H9 (cell line): ENCODE data around the gene ZBTB16. TPM values are rescaled to one million over a fixed set of nuclear protein-coding genes. Genes with fewer than 3 reads are reported as not detected.

ENCODE experiments used
- DNase-seq: peaks from one replicate; pipeline ENCODE4 v3.0.0-alpha.2; 2017
- H2AFZ ChIP-seq: one replicate; pipeline ENCODE4 v1.6.1; 2013; ENCODE audit warnings: mild to moderate bottlenecking, low read length, control low read depth, moderate library complexity
- H2AK5ac ChIP-seq: 2 replicates; pipeline ENCODE4 v1.6.1; 2013; ENCODE audit warnings: low read length, control low read depth, mixed read lengths; ENCODE audit not compliant: insufficient read length
- H2BK120ac ChIP-seq: one replicate; pipeline ENCODE4 v1.6.1; 2013; ENCODE audit warnings: low read depth, mild to moderate bottlenecking, low read length, control low read depth, inconsistent platforms; ENCODE audit not compliant: poor library complexity, severe bottlenecking
- H2BK12ac ChIP-seq: 2 replicates; pipeline ENCODE4 v1.6.1; 2013; ENCODE audit warnings: low read length, control low read depth, mixed read lengths, low read depth; ENCODE audit not compliant: insufficient read length
- H2BK15ac ChIP-seq: 2 replicates; pipeline ENCODE4 v1.6.1; 2013; ENCODE audit warnings: low read depth, low read length, control low read depth
- H2BK20ac ChIP-seq: one replicate; pipeline ENCODE4 v1.6.1; 2013; ENCODE audit warnings: low read depth, mild to moderate bottlenecking, low read length, control low read depth, inconsistent platforms; ENCODE audit not compliant: poor library complexity, severe bottlenecking
- H2BK5ac ChIP-seq: 2 replicates; pipeline ENCODE4 v1.6.1; 2013; ENCODE audit warnings: low read length, control low read depth, mixed read lengths; ENCODE audit not compliant: insufficient read length
- H3K14ac ChIP-seq: 2 replicates; pipeline ENCODE4 v1.6.1; 2013; ENCODE audit warnings: low read length, control low read depth; ENCODE audit not compliant: insufficient read depth
- H3K18ac ChIP-seq: 2 replicates; pipeline ENCODE4 v1.6.1; 2013; ENCODE audit warnings: low read depth, mild to moderate bottlenecking, mixed read lengths, low read length, control low read depth; ENCODE audit not compliant: insufficient read length
- H3K23ac ChIP-seq: 2 replicates; pipeline ENCODE4 v1.6.1; 2013; ENCODE audit warnings: low read length, control low read depth, mixed read lengths, low read depth; ENCODE audit not compliant: insufficient read length
- H3K23me2 ChIP-seq: 2 replicates; pipeline ENCODE4 v1.6.1; 2013; ENCODE audit warnings: low read depth, mild to moderate bottlenecking, mixed read lengths, low read length, control low read depth; ENCODE audit not compliant: insufficient read length, poor library complexity, severe bottlenecking
- H3K27ac ChIP-seq: 2 replicates; pipeline ENCODE4 v1.5.1; 2013; ENCODE audit warnings: low read length, control low read depth, mixed read lengths, low read depth; ENCODE audit not compliant: insufficient read length
- H3K27me3 ChIP-seq: 2 replicates; pipeline ENCODE4 v1.6.1; 2013; ENCODE audit warnings: low read length, control low read depth, inconsistent platforms; ENCODE audit not compliant: insufficient read depth
- H3K4ac ChIP-seq: 2 replicates; pipeline ENCODE4 v1.6.1; 2013; ENCODE audit warnings: low read depth, mild to moderate bottlenecking, control low read depth, inconsistent platforms, low read length, moderate library complexity
- H3K4me1 ChIP-seq: 2 replicates; pipeline ENCODE4 v1.6.1; 2013; ENCODE audit warnings: low read length, control low read depth, inconsistent platforms; ENCODE audit not compliant: insufficient read depth
- H3K4me2 ChIP-seq: 2 replicates; pipeline ENCODE4 v1.6.1; 2013; ENCODE audit warnings: low read length, control low read depth, mixed read lengths; ENCODE audit not compliant: insufficient read length, insufficient read depth
- H3K56ac ChIP-seq: 2 replicates; pipeline ENCODE4 v1.6.1; 2013; ENCODE audit warnings: low read depth, mild to moderate bottlenecking, mixed read lengths, low read length, control low read depth; ENCODE audit not compliant: insufficient read length
- H3K79me1 ChIP-seq: 2 replicates; pipeline ENCODE4 v1.6.1; 2013; ENCODE audit warnings: low read depth, mild to moderate bottlenecking, moderate library complexity, low read length, control low read depth, inconsistent platforms; ENCODE audit not compliant: insufficient read depth, poor library complexity, severe bottlenecking
- H3K79me2 ChIP-seq: 2 replicates; pipeline ENCODE4 v1.6.1; 2013; ENCODE audit warnings: low read length, control low read depth, inconsistent platforms; ENCODE audit not compliant: insufficient read depth
- H3K9ac ChIP-seq: 2 replicates; pipeline ENCODE4 v1.6.1; 2013; ENCODE audit warnings: low read length, control low read depth, mixed read lengths; ENCODE audit not compliant: insufficient read length; ENCODE audit errors: extremely low read depth
- H3K9me3 ChIP-seq: one replicate; pipeline ENCODE4 v1.6.1; 2013; ENCODE audit warnings: low read depth, low read length, inconsistent platforms; ENCODE audit not compliant: control insufficient read depth
- H3T11ph ChIP-seq: one replicate; pipeline ENCODE4 v1.6.1; 2013; ENCODE audit warnings: mild to moderate bottlenecking, low read length, control low read depth, inconsistent platforms
- H4K20me1 ChIP-seq: one replicate; pipeline ENCODE4 v1.6.1; 2013; ENCODE audit not compliant: control insufficient read depth, insufficient read length, insufficient read depth
- H4K5ac ChIP-seq: 2 replicates; pipeline ENCODE4 v1.6.1; 2013; ENCODE audit warnings: low read depth, mild to moderate bottlenecking, mixed read lengths, low read length, control low read depth; ENCODE audit not compliant: insufficient read length
- H4K8ac ChIP-seq: replicated peaks from 2 replicates; pipeline ENCODE4 v1.6.1; 2013; ENCODE audit warnings: low read length, control low read depth, mixed read lengths, low read depth; ENCODE audit not compliant: insufficient read length
- H4K91ac ChIP-seq: 2 replicates; pipeline ENCODE4 v1.6.1; 2013; ENCODE audit warnings: low read depth, mild to moderate bottlenecking, moderate library complexity, mixed read lengths, low read length, control low read depth; ENCODE audit not compliant: insufficient read length
- H3K27ac Mint-ChIP-seq, 3 experiments: 2 replicates in 2 of 3; 3 replicates in 1 of 3; pipeline ENCODE4 v1.8.0; 2020 to 2021; ENCODE audit warnings: mixed read lengths in 3 of 3, mild to moderate bottlenecking in 1 of 3, moderate library complexity in 1 of 3
- H3K27me3 Mint-ChIP-seq: 2 replicates; pipeline ENCODE4 v1.8.0; 2021; ENCODE audit warnings: low read depth, mild to moderate bottlenecking, moderate library complexity, mixed read lengths
- H3K36me3 Mint-ChIP-seq, 3 experiments: 2 replicates in 2 of 3; 3 replicates in 1 of 3; pipeline ENCODE4 v1.8.0; 2020 to 2021; ENCODE audit warnings: low read depth in 3 of 3, mixed read lengths in 3 of 3; ENCODE audit not compliant: insufficient read depth in 1 of 3
- H3K4me1 Mint-ChIP-seq, 2 experiments: 2 replicates each; pipeline ENCODE4 v1.8.0; 2020; ENCODE audit warnings: mixed read lengths in 2 of 2
- H3K4me3 Mint-ChIP-seq, 2 experiments: 2 replicates in 1 of 2; 3 replicates in 1 of 2; pipeline ENCODE4 v1.8.0; 2020 to 2021; ENCODE audit warnings: mild to moderate bottlenecking in 2 of 2, mixed read lengths in 2 of 2, moderate library complexity in 1 of 2
- H3K9me3 Mint-ChIP-seq, 2 experiments: 2 replicates in 1 of 2; 3 replicates in 1 of 2; pipeline ENCODE4 v1.8.0; 2020; ENCODE audit warnings: mild to moderate bottlenecking in 2 of 2, mixed read lengths in 2 of 2, moderate library complexity in 1 of 2
- WGBS: extraction: QIAGEN DNeasy Blood & Tissue Kit; methylation state at CpG from one replicate; pipeline ENCODE4 v1.1.7; 2013; ENCODE audit warnings: missing lambda C conversion rate, low lambda C conversion rate, mixed read lengths; ENCODE audit not compliant: insufficient read length; ENCODE audit errors: extremely low coverage; 5-methylcytosine and 5-hydroxymethylcytosine counted together
- total RNA-seq: library from RNA; stranded (reverse); gene quantifications from 2 replicates; pipeline ENCODE4 v1.2.1, GENCODE V29; 2021
- TF ChIP-seq, protein P1 (sequence below): fragments of 200-600 bp; sonication (generic); conservative IDR thresholded peaks from 3 replicates; pipeline ENCODE4 v1.8.0; 2021; ENCODE audit warnings: antibody characterized with exemption, mild to moderate bottlenecking

Gene ZBTB16
- total RNA-seq, 1 experiment from 2014 or later: not detected

DNA sequence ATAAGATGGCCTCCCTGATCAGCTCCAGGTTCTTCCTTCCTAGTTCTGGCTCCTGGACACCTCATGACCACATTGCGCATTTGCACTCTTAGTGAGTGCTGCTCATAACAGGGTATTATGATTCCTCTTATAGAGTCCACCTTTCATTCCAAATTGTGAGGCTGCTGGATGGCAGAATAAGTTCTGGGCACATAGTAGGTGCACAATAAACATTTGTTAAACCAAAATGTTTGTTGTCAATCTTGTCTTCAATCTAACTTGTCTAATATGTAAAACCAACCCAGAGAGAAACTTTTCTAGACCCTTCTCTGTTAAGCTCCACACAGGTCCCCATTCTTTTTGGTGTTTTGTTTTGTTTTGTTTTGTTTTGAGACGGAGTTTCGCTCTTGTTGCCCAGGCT is 22.6 kb upstream of the ZBTB16 start:
- H3K4me1 Mint-ChIP-seq: peaks cover 3% of the 10 kb centered on the region in 2 experiments; a peak in 1 of 4 replicates
- no peaks in the 10 kb centered on the region for H3K9me3 ChIP-seq
- no peak overlapping the region for H2BK120ac ChIP-seq
- H3K79me1 ChIP-seq: no peaks in the 10 kb centered on the region
- no peak overlapping the region for H2BK20ac ChIP-seq
- H4K5ac ChIP-seq: no peak overlapping the region
- H3K4me2 ChIP-seq: peak overlapping the region; percentile 22
- H2AK5ac ChIP-seq: no peak overlapping the region
- no peak overlapping the region for H3K27ac ChIP-seq
- no peak overlapping the region for H3K27ac Mint-ChIP-seq
- no peaks in the 10 kb centered on the region for H3K27me3 ChIP-seq
- H2BK12ac ChIP-seq: no peak overlapping the region
- H2BK15ac ChIP-seq: no peak overlapping the region
- no peak overlapping the region for H2BK5ac ChIP-seq
- H3T11ph ChIP-seq: no peak overlapping the region
- peaks cover 33% of the 10 kb centered on the region for H3K27me3 Mint-ChIP-seq
- no peak overlapping the region for H3K4me3 Mint-ChIP-seq
- DNase-seq: no peak
- no peak overlapping the region for H3K9ac ChIP-seq
- H4K8ac ChIP-seq: no peak overlapping the region
- no peaks in the 10 kb centered on the region for H3K79me2 ChIP-seq
- peaks cover 4% of the 10 kb centered on the region for H3K23me2 ChIP-seq
- H3K14ac ChIP-seq: no peak overlapping the region
- no peak overlapping the region for H3K4ac ChIP-seq
- no peaks in the 10 kb centered on the region for H3K36me3 Mint-ChIP-seq
- H2AFZ ChIP-seq: no peak overlapping the region
- no peaks in the 10 kb centered on the region for H4K20me1 ChIP-seq
- H4K91ac ChIP-seq: no peak overlapping the region
- H3K56ac ChIP-seq: no peak overlapping the region
- TF ChIP-seq, protein P1, sequence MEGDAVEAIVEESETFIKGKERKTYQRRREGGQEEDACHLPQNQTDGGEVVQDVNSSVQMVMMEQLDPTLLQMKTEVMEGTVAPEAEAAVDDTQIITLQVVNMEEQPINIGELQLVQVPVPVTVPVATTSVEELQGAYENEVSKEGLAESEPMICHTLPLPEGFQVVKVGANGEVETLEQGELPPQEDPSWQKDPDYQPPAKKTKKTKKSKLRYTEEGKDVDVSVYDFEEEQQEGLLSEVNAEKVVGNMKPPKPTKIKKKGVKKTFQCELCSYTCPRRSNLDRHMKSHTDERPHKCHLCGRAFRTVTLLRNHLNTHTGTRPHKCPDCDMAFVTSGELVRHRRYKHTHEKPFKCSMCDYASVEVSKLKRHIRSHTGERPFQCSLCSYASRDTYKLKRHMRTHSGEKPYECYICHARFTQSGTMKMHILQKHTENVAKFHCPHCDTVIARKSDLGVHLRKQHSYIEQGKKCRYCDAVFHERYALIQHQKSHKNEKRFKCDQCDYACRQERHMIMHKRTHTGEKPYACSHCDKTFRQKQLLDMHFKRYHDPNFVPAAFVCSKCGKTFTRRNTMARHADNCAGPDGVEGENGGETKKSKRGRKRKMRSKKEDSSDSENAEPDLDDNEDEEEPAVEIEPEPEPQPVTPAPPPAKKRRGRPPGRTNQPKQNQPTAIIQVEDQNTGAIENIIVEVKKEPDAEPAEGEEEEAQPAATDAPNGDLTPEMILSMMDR: no peak
- WGBS: no CpG with 5 or more reads among the region's 3 CpGs
- no peak overlapping the region for H3K23ac ChIP-seq
- no peak overlapping the region for H3K18ac ChIP-seq
- H3K4me1 ChIP-seq: no peaks in the 10 kb centered on the region
- H3K9me3 Mint-ChIP-seq: no peaks in the 10 kb centered on the region
